Heart left ventricle (tissue), 13 donors: Measurements from ENCODE around the gene ALK.

ENCODE experiments used
- POLR2A ChIP-seq, 2 donors: fragments of 450-650 bp; IDR thresholded peaks; one replicate each; pipeline ENCODE4 v1.6.1; 2017; ENCODE audit warnings: antibody characterized with exemption in 2 of 2, mild to moderate bottlenecking in 2 of 2, moderate library complexity in 2 of 2
- TF ChIP-seq, protein P1 (sequence below), 12 donors: fragments of 200-600 bp; sonication (generic) in 4 of 12; IDR thresholded peaks; one replicate each; pipeline versions ENCODE4 v1.5.0 to v1.8.0; 2018 to 2022; ENCODE audit warnings: antibody characterized with exemption in 12 of 12, mild to moderate bottlenecking in 5 of 12
- donor health status: ischemic (EF 13 %, LVEDD 7.1; RV severe dilation, severe dysfunction).
- donor health status: DM: no; HTN: yes; CAD: no.
- donor health status: DM: no; HTN: no; CAD: no.
- donor health status: ischemic (EF 25% LVEDD 6.9; RV normal size, moderate dysfunction).
- donor health status: ischemic (EF 25% LVEDD 5.7; RV mildly dilated, moderate dysfunction).
- donor health status: ischemic (EF 35%, LVEDD 5.7; RV mildly dilated, moderate dysfunction).
- donor health status: nonischemic (EF 11% LVEDD 7.7; RV severe dilation, severe dysfunction).
- donor health status: DM: yes; HTN: yes; CAD: no.
- donor health status: PGD.
- donor health status: ischemic (EF 29% LVEDD 5.4; RV normal size, mild dysfunction).
- donor health status: nonischemic (EF 23%, LVEDD 6.1; RV moderate dilation, normal function).

- TF ChIP-seq, protein P1, sequence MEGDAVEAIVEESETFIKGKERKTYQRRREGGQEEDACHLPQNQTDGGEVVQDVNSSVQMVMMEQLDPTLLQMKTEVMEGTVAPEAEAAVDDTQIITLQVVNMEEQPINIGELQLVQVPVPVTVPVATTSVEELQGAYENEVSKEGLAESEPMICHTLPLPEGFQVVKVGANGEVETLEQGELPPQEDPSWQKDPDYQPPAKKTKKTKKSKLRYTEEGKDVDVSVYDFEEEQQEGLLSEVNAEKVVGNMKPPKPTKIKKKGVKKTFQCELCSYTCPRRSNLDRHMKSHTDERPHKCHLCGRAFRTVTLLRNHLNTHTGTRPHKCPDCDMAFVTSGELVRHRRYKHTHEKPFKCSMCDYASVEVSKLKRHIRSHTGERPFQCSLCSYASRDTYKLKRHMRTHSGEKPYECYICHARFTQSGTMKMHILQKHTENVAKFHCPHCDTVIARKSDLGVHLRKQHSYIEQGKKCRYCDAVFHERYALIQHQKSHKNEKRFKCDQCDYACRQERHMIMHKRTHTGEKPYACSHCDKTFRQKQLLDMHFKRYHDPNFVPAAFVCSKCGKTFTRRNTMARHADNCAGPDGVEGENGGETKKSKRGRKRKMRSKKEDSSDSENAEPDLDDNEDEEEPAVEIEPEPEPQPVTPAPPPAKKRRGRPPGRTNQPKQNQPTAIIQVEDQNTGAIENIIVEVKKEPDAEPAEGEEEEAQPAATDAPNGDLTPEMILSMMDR (IDR thresholded peaks at IDR 0.05) = no peak
- no peak for TF ChIP-seq POLR2A (IDR thresholded peaks at IDR 0.05)
Measured at GRCh38 chr2:29607038-29607420, 314.4 kb downstream of the ALK start.
